NCI-H69 (cell line): Measurements from ENCODE around the gene SCAF1.
"Not testable (repeated sequence)": the region's sequence is repeated elsewhere in the genome, so short reads cannot be mapped to it uniquely, and the experiment has no call there.

Experiments
- DNase-seq: peaks from one replicate; lab custom pipeline; 2025; lab: John Stamatoyannopoulos, UW

Gene SCAF1

DNA sequence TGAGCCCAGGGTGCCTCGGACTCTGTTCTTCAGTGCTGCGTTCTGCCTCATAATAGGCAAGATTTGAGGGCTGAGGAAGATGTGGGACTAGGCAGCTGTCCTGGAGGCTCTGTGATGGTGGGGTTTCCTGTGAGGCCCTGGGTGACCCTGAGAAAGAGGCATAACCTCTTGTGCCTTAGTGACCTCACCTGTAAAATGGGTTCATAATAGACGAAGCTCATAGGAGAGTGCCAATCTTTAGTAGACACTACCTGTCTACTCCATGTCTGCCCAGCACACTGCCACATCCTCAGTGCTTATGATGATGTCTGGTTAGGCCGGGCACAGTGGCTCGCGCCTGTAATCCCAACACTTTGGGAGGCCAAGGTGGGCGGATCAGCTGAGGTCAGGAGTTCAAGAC is 25.5 kb upstream of the SCAF1 start:
- DNase-seq, result no peak

DNA sequence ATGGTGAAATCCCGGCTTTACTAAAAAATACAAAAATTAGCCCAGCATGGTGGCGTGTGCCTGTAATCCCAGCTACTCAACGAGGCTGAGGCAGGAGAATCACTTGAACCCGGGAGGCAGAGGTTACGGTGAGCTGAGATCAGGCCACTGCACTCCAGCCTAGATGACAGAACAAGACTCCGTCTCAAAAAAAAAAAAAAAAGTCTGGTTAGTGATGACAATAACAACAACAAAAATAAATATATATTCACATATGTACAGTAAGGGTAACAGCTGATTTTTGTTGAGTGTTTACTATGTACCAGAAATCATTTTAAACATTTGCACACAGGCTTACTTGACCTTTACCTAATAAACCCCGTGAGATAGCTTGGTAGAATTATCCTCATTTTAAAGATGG is 25.1 kb upstream of the SCAF1 start:
- DNase-seq, result no peak

DNA sequence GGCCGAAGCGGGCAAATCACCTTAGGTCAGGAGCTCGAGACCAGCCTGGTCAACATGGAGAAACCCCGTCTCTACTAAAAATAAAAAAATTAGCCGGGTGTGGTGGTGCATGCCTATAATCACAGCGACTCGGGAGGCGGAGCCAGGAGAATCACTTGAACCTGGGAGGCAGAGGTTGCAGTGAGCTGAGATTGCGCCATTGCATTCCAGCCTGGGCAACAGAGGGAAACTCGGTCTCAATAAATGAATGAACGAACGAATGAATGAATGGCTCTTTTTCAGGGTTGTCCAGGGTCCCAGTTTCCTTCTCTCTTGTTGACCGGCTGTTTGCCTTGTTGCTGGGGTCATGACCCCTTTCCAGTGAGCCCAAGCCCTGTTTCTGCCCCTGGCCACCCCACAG is 24.1 kb upstream of the SCAF1 start:
- DNase-seq, result not testable (repeated sequence)

DNA sequence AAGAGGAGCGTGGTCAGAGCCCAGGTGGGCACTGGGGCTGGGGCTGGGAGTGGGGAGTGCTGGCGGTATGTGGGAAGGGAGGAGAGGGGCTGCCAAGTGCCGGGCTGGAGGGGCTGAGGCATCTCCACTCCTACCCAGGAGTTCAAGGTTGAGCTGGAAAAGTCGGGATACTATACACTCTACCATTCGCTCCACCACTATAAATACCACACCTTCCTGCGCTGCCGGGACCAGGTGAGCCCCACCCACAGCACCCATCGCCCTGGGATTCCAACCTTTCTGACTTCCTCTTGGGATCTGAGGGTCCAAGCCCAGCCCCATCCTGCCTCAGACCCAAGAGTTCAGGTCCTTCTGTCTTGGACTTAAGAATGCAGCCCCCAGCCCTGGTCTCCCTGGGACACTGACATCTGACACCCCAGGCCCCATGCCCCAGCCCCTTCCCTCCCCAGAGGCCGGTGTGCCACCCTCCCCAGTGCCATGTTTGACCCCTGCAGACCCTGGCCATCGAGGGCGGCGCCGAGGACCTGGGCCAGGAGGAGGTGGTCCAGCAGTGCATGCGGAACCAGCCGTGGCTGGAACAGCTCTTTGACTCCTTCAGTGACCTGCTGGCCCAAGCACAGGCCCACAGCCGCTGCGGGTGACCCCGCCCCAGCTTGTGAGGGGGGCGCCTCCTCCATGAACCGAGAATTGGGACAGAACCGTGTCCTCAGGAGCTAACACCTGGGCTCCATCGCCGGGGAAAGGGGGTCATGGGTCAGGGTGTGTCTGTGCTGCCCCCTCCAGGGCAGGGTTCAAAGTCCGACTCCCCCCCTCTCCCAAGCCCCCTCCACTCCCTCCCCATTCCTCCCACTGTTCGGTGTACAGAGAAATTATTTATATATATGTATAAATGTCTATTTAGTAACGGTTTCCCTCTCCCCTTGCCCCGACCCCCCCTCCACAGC is 16.8 kb upstream of the SCAF1 start:
- no peak for DNase-seq

DNA sequence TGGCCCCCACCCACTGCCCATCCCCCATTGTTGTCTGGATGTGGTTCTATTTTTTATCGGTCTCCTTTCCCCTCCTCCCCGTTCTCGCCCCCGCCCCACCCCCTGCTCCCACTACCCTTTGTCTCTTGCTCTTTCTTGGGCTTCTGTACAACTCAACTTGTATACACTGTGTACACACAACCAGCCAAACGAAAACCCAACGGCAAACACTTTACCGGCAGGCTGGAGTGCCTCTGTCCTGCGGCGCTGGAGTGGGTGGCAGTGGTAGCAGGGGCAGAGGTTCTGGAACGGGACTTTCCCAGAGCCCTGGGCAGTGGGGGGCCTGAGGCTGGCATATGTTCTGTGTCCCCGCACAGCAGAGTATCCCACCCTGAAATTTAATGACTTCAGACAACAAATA is 15.8 kb upstream of the SCAF1 start:
- no peak for DNase-seq

DNA sequence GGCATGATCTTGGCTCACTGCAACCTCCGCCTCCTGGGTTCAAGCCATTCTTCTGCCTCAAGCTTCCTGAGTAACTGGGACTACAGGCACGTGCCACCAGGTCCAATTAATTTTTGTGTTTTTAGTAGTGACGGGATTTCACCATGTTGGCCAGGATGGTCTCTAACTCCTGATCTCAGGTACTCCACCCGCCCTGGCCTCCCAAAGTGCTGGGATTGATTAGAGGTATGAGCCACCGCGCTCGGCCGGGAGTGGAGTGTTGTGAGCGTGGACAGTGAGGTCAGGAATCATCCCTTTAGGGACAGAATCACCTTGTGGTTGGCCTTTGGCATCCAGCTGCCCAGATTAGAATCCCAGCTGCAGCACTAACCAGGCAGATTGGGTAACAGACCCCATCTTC is 12.3 kb upstream of the SCAF1 start:
- no peak for DNase-seq

DNA sequence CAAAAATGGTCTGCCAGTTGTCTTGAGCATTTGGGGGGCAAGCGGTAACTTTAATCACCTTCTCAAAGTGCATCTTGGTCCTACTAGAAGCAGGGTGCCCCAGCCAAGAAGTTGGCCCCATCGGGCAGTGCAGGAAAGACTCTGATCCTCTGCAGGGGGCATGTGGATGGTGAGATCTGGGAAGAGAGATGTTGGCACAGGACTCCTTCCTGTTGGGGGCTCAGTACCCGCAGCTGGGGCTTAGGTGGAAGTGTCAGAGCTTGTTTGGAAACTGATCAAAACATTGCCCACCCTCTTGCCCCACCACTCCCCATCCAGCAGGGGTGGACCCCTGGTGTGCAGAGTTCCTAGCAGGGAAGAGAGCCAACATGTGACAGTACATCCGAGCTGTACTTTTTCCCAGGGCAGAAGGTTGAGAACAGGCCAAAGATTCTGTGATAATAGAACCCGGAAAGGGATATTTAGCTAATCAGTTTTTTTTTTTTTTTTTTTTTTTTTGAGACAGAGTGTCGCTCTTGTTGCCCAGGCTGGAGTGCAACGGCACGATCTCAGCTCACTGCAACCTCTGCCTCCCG is 10.9 kb upstream of the SCAF1 start:
- DNase-seq, result peak; percentile 23

DNA sequence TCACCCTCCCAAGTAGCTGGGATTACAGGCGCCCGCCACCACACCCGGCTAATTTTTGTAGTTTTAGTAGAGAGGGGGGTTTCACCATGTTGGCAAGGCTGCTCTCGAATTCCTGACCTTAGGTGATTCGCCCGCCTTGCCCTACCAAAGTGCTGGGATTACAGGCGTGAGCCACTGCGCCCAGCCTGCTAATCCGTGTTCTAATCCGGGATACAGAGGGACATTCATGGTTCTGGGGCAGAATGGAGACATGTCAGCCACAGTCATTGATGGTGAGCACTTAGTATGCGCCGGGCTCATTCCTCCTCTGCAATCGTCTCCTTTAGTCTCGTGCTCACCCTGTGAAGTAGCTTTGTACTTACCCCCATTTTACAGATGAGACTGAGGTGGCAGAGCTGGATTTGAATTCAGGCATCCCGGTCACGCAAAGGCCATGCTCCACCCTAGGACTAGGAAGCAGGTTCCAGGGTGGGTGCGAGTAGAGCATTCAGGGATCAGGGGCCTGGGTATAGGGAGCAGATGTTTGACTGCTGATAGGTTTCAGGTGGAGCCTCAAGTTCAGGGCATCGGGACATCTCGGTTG is 10.3 kb upstream of the SCAF1 start:
- no peak for DNase-seq

DNA sequence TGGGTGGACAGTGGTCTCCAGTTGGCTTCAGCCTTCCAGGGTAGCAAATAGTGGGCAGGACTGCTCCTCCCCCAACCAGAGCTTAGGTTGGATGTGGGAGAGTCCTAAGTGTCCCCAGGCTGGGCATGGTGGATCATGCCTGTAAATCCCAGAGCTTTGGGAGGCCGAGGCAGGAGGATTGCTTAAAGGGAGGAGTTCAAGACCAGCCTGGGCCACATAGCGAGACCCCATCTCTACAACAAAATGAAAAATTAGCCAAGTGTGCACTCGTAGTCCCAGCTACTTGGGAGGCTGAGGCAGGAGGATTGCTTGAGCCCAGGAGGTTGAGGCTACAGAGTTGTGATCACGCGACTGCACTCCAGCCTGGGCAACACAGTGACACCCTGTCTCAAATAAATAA is 9.4 kb upstream of the SCAF1 start:
- no peak for DNase-seq

DNA sequence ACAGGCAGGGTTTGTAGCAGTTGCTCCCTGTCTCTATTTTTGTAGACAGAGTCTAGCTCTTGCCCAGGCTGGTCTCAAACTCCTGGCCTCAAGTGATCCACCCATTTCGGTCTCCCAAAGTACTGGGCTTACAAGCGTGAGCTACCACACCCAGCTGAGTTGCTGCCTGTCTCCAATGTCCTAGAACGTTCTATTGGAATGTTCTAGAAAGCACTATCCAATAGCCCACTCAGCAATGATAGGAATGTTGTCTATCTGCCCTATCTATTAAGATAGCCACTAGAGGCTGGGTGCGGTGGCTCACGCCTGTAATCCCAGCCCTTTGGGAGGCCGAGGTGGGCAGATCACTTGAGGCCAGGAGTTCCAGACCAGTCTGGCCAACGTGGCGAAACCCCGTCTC is 8.7 kb upstream of the SCAF1 start:
- DNase-seq, result not testable (repeated sequence)

DNA sequence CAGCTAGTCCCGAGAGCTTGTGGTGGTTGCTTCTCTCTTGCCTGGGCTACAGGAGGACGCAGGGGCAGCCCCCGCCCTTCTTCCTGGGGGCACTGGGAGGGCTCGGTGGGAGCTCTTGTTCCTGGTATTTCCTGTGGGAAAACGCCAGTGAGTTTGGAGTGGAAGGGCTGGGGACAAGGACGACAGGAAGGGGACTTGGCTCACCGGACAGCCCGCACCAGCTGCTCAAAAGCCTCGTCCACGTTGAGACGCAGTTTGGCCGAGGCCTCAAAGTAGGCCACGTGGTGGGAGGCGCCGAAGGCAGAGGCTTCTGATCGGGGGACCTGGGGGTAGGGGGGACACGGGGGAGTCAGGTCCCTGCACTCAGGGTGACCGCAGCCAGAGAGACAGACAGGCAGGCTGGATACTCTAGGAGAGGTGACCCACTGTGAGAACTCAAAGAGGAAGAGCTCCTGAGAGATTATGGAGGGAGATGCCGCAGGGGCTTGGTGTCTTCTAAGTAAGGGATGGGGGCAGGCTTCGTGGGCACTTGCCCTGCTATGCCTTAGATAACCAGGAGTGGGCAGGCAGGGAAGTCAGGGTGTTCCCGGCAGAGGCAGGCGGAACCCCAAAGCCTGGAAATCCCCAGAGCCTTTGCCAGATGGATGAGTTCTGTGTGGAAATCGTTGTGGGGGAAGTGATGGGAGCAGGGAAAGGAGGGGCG is 6.3 kb upstream of the SCAF1 start:
- peak; percentile 46 for DNase-seq

DNA sequence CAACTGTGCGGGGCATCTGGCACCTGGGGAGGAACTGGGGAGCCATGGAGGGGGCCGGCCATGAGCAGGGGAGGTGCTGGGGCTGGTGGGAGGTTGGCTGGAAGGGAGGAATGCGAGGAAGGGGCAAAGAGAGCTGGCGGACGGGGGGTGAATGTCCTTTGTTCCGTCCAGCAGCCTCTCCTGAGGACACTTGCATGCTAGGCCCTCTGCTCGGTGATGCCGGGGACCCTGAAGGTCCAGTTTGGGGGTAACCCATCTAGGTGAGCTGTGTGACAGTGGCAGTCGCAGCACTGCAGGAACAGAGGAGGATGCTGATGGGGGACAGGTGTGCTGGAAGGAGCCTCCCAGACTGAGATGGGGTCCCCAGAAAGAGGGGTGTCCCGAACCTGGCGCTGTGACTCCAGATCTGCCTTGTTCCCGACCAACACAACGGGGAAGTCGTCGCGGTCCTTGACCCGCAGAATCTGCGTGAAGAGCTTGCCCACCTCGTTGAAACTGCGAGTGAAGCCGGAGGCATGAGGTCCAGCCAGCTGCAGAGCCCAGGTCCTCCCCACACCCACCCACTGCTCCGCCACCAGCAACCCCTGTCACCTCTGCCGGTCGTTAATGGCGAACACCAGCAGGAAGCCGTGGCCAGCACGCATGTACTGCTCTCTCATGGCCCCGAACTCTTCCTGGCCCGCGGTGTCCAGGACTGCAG is 5.6 kb upstream of the SCAF1 start:
- peak; percentile 28 for DNase-seq

DNA sequence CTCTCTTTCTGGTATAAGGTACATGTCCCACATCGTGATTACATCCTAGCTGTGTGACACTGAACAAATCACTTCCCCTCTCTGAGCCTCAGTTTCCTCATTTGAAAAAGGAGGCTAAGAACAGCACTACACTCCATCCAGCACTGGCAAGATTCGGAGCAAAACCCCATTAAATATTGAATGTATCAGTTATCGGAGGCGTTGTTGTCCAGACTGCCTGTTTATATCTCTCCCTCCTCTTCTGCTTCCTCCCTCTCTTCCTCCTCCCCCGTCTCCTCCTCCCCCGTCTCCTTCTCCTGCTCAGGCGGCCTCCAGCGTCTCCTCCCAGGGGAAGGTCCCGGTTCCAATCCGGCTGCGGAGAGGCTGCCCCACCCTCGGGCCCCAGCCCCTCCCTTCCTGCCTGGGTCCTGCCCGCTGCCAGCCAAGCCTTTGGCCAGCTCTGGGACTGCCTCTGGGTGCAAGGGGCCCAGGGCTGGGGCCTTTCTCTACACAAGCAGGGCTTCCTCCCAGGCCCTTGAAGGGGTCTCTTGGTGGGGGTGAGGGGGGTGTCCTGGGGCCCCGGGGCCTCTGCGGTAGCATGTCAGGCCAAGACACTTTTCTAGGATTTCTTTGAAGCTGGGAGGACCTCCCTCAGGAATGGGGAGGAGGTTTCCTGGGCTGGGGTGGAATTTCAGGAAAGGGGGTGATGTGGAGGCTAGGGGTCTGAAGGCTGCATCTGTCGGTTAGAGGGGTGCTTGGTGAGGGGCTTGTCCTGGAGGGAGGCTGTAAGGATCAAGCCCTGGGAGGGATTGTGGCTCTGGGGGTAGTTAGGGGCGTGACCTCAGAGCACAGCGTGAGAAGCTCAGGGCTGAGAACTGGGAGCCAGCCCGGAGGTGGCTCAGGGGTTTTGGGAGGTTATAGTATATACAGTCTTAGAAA is 3.9 kb upstream of the SCAF1 start:
- DNase-seq, result peak; percentile 65

DNA sequence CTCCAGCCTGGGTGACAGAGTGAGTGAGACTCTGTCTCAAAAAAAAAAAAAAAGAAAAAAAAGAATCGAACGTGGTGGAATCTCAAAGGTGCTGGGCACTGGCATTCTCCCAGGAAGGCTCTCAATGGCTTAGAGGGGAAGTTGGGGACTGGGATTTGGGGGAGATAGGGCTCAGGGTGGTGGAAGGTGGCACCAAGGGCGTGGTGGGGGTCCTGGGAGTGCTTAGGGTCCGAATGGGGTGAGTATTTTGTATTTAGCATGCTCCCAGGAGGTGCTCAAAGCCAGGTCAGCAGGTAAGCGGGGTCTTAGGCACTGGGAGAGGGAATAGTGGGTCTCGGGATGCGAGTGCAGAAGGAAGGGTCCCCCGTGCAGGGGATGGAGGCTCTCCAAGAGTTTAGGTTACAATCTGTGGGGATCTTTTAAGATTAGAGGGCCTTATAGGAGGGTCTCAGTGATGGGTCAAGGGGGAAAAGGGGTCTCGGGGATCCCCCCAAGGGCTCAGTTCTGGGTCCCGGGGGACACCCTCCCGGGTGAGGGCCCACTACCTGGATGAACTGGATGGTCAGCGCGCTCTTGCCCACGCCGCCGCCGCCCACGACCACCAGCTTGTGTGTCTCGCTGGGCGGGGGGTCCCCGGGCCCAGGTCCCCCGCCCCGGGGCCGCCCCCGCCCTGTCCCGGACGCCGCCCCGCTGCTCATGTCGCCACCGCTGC is 2.5 kb upstream of the SCAF1 start:
- peak; percentile 43 for DNase-seq

DNA sequence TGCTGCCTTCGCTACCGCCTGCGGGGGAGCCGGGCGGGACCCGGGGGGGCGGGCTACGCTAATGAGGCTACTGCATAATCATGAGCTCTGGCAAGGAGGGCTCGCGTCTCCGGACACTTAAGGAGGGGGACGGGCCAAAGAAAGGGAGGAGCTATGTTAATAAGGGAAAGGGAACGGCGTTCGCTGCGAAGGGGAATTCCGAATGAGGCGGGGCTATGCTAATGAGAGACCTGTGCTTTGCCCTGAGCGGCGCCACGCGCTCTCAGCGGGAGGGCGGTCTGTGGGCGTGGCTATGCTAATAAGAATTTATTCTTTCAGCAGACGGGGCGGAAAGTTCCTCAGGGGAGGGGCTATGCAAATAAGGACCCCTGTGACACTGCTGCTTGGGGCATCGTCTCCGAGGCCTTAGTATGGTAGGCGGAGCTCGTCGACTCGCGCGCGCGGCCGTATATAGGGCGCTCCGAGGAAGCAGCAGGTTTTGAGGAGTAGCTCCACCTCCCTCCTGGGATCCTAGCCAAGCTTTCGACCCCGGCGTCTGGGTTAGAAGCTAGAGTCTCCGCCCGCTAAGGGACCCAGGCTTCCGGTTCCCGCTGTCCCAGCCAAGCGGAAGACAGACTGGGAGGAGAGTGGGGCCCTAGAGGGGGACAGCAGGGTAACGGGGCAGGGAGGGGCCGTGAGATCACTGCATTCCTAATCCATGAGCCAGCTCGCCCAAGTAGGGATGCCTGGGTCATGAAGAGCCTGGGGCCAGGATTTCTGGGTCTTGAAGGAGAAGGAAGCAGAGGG is 1.7 kb upstream of the SCAF1 start, which contains the start of gene RRAS:
Gene RRAS, minus strand, starts transcription at position 31 of the 786 bp plus-strand sequence. CDS start 45 bp downstream, outside the sequence.
- peak; percentile 100 for DNase-seq

DNA sequence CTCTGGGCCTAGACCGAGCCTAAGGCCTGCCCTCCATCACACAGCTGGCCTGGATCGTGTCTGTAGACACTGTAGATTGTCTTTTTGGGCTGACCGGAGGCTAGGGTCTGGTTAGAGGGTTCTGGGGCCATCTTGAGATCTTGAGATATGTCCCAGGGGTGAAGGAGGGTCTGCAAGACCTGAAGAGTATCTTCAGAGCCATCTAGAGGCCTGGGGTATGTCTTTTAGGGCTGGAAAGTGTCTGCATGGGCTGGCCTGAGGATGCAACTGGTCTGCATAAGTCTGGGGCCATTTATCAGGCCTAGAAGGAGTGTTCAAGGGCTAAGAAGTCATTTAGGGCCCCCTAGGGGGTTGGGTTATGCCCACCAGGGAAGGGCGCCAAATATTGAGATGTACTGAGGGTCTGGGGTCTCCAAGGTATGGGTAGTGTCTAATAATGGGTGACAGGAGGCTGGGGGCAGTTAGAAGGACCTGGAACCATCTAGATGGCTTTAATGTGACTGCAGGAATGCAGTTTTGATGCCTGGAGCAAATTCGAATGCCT is 555 bp downstream of the SCAF1 start:
- DNase-seq, result peak; percentile 35

DNA sequence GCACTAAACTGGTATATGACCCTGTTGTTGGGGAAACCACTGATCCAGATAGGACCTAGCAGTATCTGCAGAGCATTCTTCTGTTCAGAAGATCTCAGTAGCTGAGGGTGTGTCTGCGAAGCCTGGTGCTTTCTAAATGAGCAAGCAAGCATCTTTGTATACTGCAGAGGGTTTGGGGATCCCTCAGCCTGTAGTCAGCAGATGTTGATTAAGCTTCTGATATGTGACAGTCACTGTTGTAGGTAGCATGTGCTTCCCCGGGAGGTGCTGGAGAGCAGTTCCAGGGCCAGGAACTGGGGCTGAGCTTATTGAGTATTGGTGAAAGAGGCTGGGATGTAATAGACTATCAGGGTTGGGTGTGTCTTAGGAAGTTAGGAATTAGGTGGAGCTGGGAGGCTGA is 1.5 kb downstream of the SCAF1 start:
- DNase-seq, result no peak

DNA sequence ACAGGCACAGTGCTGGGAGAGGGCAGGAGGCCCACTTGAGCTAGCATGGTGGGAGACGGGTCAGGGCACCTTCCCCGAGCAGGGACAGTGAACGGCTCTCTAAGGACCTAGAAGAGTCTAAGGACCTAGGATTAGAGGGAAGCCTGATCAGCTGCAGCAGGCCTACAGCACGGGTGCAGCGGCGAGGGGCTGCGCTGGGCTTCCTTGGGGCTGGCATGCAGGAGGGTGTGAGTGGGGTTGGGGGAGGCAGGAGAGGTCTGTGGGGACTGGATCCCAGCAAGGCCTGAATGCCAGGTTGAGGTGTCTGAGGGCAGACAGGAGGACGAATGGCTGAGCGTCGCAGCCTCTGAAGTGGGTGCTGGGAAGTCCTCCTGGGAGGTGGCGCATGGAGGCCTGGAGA is 3.6 kb downstream of the SCAF1 start:
- DNase-seq, result no peak

DNA sequence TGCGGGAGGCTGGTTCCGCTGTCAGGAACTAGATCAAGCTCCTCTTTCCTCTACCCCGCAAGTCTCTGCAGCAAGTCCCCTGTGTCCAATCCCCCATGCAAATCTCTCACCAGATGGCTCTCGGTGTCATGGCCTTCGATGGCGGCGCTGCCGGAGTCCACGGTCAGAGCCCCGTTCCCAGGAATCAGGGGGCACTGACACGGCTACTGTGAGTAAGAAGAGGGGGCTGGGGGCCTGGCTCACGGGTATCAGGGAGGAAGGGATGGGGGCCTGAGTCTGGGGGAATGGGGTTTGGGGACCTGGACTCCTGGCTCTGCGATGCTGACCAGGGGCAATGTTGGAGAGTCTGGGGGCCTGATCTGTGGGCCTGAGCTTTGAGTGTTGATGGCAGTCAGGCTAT is 4.0 kb downstream of the SCAF1 start:
- no peak for DNase-seq
